HepG2 (cell line): ENCODE data around the gene FOCAD. TPM values are rescaled to one million over a fixed set of nuclear protein-coding genes. Genes with fewer than 3 reads are reported as not detected.

Experiments used
- ATAC-seq: fragments of 200-7000 bp; cut with Tn5 transposase; 3 replicates; pipeline ENCODE4 v1.9.1; 2020; ENCODE audit warnings: mild to moderate bottlenecking, moderate library complexity
- BruUV-seq: library from RNA; stranded (reverse); fragments of 400-500 nt; replicated peaks from 2 replicates; lab custom pipeline; 2021; lab: Mats Ljungman, UMichigan
- CTCF ChIA-PET: fragments of 300-600 bp; formaldehyde crosslinking; extraction: SDS; loops from one replicate; lab custom pipeline; 2021; ENCODE audit warnings: low total read pairs, inconsistent platforms, low intra/inter-chr PET ratio; lab: Yijun Ruan, JAX
- POLR2A ChIA-PET: fragments of 350-600 bp; sonication (Branson Sonifier 250); formaldehyde crosslinking; loops from one replicate; lab custom pipeline; 2020; ENCODE audit warnings: antibody characterized with exemption, inconsistent platforms; lab: Yijun Ruan, JAX
- DNase-seq: peaks from one replicate; pipeline ENCODE4 v3.0.0-alpha.2; 2015; ENCODE audit warnings: low spot score
- FAIRE-seq: peaks from 3 replicates; lab custom pipeline; 2011; peaks lifted over from hg19 to GRCh38; lab: Jason Lieb, UNC
- H2AFZ ChIP-seq: one replicate; pipeline ENCODE4 v1.6.1; 2011; ENCODE audit warnings: low read length, inconsistent platforms
- H3K27ac ChIP-seq: fragments of 300-600 bp; 3 replicates; pipeline ENCODE4 v1.8.0; 2011; ENCODE audit warnings: mixed run types, mild to moderate bottlenecking, mixed read lengths, low read length, inconsistent platforms; ENCODE audit not compliant: insufficient read depth; ENCODE audit errors: extremely low read length
- H3K27me3 ChIP-seq, 2 experiments: fragments of 200-600 bp in 1 of 2; 2 replicates in 1 of 2; 3 replicates in 1 of 2; pipeline versions ENCODE4 v1.6.0 to v1.8.0; 2011; ENCODE audit warnings: low read length in 2 of 2, mild to moderate bottlenecking in 2 of 2, moderate library complexity in 2 of 2, inconsistent platforms in 1 of 2; ENCODE audit not compliant: insufficient read depth in 2 of 2, control insufficient read depth in 1 of 2
- H3K36me3 ChIP-seq, 2 experiments: fragments of 200-600 bp in 1 of 2; replicated peaks in 1 of 2; 2 replicates in 1 of 2; 3 replicates in 1 of 2; pipeline versions ENCODE4 v1.5.1 to v1.8.0; 2011; ENCODE audit warnings: low read length in 2 of 2, inconsistent platforms in 1 of 2; ENCODE audit not compliant: insufficient read depth in 2 of 2, control insufficient read depth in 1 of 2
- H3K4me1 ChIP-seq: 2 replicates; pipeline ENCODE4 v1.5.1; 2012; ENCODE audit warnings: low read length, inconsistent platforms; ENCODE audit not compliant: insufficient read depth
- H3K4me2 ChIP-seq: 2 replicates; pipeline ENCODE4 v1.6.0; 2011; ENCODE audit warnings: low read depth, low read length, inconsistent platforms
- H3K4me3 ChIP-seq, 3 experiments: fragments of 200-600 bp in 1 of 3; sonication (generic), shearing (Covaris generic) in 1 of 3; replicated peaks in 1 of 3; 2 replicates each; pipeline ENCODE4 v1.5.1; 2011 to 2016; ENCODE audit warnings: low read length in 3 of 3, inconsistent platforms in 2 of 3, low read depth in 2 of 3, mild to moderate bottlenecking in 2 of 3, control low read depth in 1 of 3, mixed read lengths in 1 of 3; ENCODE audit not compliant: insufficient read depth in 1 of 3
- H3K79me2 ChIP-seq: one replicate; pipeline ENCODE4 v1.6.1; 2011; ENCODE audit warnings: low read length, inconsistent platforms; ENCODE audit not compliant: insufficient read depth
- H3K9ac ChIP-seq: 2 replicates; pipeline ENCODE4 v1.6.0; 2011; ENCODE audit warnings: mild to moderate bottlenecking, low read depth, low read length, inconsistent platforms; ENCODE audit not compliant: insufficient read depth
- H3K9me3 ChIP-seq: 2 replicates; pipeline ENCODE4 v1.5.1; 2012; ENCODE audit warnings: mild to moderate bottlenecking, low read length
- H4K20me1 ChIP-seq: 2 replicates; pipeline ENCODE4 v1.6.0; 2011; ENCODE audit warnings: inconsistent platforms, mild to moderate bottlenecking, low read length, moderate library complexity; ENCODE audit not compliant: insufficient read depth
- AKAP8 ChIP-seq: sonication (generic); formaldehyde crosslinking; IDR thresholded peaks from 2 replicates; pipeline ENCODE4 v1.5.1; 2020; ENCODE audit warnings: mild to moderate bottlenecking, missing genetic modification reagents
- ATAD3A ChIP-seq: sonication (generic); formaldehyde crosslinking; IDR thresholded peaks from 2 replicates; pipeline ENCODE4 v1.4.0; 2020; ENCODE audit warnings: missing genetic modification reagents
- CEBPB ChIP-seq: IDR thresholded peaks from 2 replicates; pipeline ENCODE4 v1.6.1; 2011; ENCODE audit warnings: low read depth, low read length, improper control_type of control experiment, borderline replicate concordance
- DNMT3B ChIP-seq: conservative IDR thresholded peaks from 2 replicates; pipeline ENCODE4 v1.6.1; 2016; ENCODE audit warnings: missing biosample characterization, control low read depth
- FOXO4 ChIP-seq: sonication (generic); formaldehyde crosslinking; conservative IDR thresholded peaks from 2 replicates; pipeline ENCODE4 v1.8.1; 2023; ENCODE audit warnings: missing genetic modification reagents
- GABPB1 ChIP-seq: IDR thresholded peaks from 2 replicates; pipeline ENCODE4 v1.6.1; 2016; ENCODE audit warnings: mild to moderate bottlenecking, missing genetic modification reagents, moderate library complexity, missing compliant biosample characterization
- IKZF1 ChIP-seq: fragments of 450-650 bp; IDR thresholded peaks from 2 replicates; pipeline ENCODE4 v1.7.1; 2016
- KMT2B ChIP-seq: IDR thresholded peaks from 2 replicates; pipeline ENCODE4 v1.6.1; 2016; ENCODE audit warnings: missing genetic modification reagents, missing compliant biosample characterization
- PLRG1 ChIP-seq: fragments of 450-650 bp; conservative IDR thresholded peaks from 2 replicates; pipeline ENCODE4 v1.6.1; 2016
- RXRB ChIP-seq: IDR thresholded peaks from 2 replicates; pipeline ENCODE4 v1.6.1; 2016; ENCODE audit warnings: borderline replicate concordance, missing genetic modification reagents, missing compliant biosample characterization
- SMYD3 ChIP-seq: sonication (generic); formaldehyde crosslinking; IDR thresholded peaks from 2 replicates; pipeline ENCODE4 v1.8.1; 2023; ENCODE audit warnings: mild to moderate bottlenecking, missing genetic modification reagents
- SYNCRIP ChIP-seq: fragments of 200-400 bp; formaldehyde crosslinking; IDR thresholded peaks from 2 replicates; pipeline ENCODE4 v1.6.1; 2018; ENCODE audit warnings: mild to moderate bottlenecking, low read depth, low read length; ENCODE audit not compliant: insufficient read depth
- TBX3 ChIP-seq: fragments of 450-650 bp; IDR thresholded peaks from 2 replicates; pipeline ENCODE4 v1.6.1; 2017; ENCODE audit warnings: antibody characterized with exemption, mild to moderate bottlenecking, inconsistent platforms, borderline replicate concordance
- ZFP91 ChIP-seq: sonication (generic); formaldehyde crosslinking; IDR thresholded peaks from 2 replicates; pipeline ENCODE4 v1.9.0; 2022; ENCODE audit warnings: missing genetic modification reagents, mild to moderate bottlenecking, borderline replicate concordance
- ZNF607 ChIP-seq: sonication (generic); formaldehyde crosslinking; IDR thresholded peaks from 2 replicates; pipeline ENCODE4 v1.5.1; 2020; ENCODE audit warnings: missing genetic modification reagents, mild to moderate bottlenecking, borderline replicate concordance
- WGBS: methylation state at CpG from one replicate; pipeline ENCODE4 v1.1.6; 2017; ENCODE audit warnings: low lambda C conversion rate; 5-methylcytosine and 5-hydroxymethylcytosine counted together
- in situ Hi-C: cut with HindIII; loops from 2 replicates; pipeline ENCODE4 v1.10.0; 2017; ENCODE audit warnings: low pct_unique_long_range_greater_than_20kb; ENCODE audit not compliant: extremely low pct_ligation_motif_present
- intact Hi-C: fragments of 100-400 bp; cut with micrococcal nuclease; formaldehyde crosslinking; loops from one replicate; pipeline ENCODE4 v1.10.0; 2022; ENCODE audit not compliant: unreplicated experiment
- polyA plus RNA-seq, 8 experiments: library from polyadenylated mRNA; depleted of rRNA in 3 of 8; stranded (reverse) in 7 of 8; unstranded in 1 of 8; fragments of >200 nt; fragmentation: Illumina TruSeq in 4 of 8; extraction: Trizol in 4 of 8; gene quantifications; 2 replicates each; pipeline versions ENCODE4 v1.2.1 to v1.2.3, GENCODE V29; 2011 to 2016; ENCODE audit warnings: low read depth in 4 of 8, missing spikeins in 1 of 8, mixed read lengths in 1 of 8; ENCODE audit not compliant: insufficient read depth in 1 of 8
- total RNA-seq, 5 experiments: library from RNA; depleted of rRNA; stranded (reverse); fragments of >200 nt; fragmentation: Illumina TruSeq; extraction: Trizol; gene quantifications; 2 replicates each; pipeline ENCODE4 v1.2.3, GENCODE V29; 2016; ENCODE audit warnings: low read depth in 1 of 5

The FOCAD gene
- total and polyA plus RNA-seq, 2 of the 13 experiments (the other 11 are each of a cell fraction or from before 2014, with no cell fraction given): 18.0 to 31.1 TPM

DNA sequence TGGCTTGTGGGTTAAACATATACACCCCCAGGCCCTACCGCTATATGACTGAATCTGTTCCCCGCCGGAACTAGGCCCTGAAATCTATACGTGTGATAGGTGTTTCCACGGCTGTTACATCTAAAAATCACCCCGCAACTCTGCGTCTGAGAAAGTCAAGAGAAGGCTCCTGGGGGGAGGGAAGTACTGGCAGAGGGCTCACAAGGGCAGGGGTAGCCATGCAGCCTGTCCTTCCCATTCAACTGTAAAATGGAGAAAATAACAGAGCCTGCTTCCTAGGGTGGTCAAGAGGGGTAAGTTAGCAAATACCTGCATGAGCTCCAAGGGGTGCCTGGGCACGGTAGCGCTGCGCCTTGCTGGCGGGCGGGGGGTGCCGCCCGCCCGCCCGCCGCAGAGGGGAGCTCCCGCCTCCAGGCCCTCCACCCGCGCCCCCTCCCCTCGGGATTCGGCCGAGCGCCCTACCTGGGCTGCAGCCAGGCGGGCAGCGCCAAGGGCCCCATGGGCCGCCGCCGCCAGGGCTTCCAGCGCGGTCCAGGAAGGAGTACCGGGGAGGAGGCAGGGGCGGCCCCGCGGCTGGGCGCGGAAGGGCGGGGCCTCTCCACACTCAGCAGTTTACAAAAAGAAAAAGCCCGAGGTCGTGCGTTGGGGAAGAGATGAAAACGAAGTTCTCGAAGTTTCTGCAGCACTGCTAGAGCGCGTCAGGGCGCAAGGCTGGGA is 347.2 kb downstream of the FOCAD start, which contains the start of gene HACD4:
TSS of gene HACD4 (minus strand) at position 550 of the 717 bp plus-strand sequence. CDS start at position 500, 50 bp downstream.
- POLR2A ChIA-PET: no interaction called here
- FAIRE-seq (no peak), ATAC-seq (no peak), DNase-seq (no peak)
- no peak within 1 kb of the TSS for H3K27ac ChIP-seq
- H3K4me1 ChIP-seq: no peaks in the 10 kb centered on the region
- WGBS: 80% methylated on average over 26 of the region's 46 CpGs
- CTCF ChIA-PET: no interaction called here
- no peak within 1 kb of the TSS for H3K4me2 ChIP-seq
- intact Hi-C loops: no loop called here
- no peaks in the 10 kb centered on the region for H3K9me3 ChIP-seq
- H4K20me1 ChIP-seq: no peaks in the 10 kb centered on the region
- in situ Hi-C loops: no loop called here
- H3K9ac ChIP-seq: no peak within 1 kb of the TSS
- H3K4me3 ChIP-seq: no peak within 1 kb of the TSS
- H3K27me3 ChIP-seq: no peaks in the 10 kb centered on the region
- no peaks in the 10 kb centered on the region for H3K36me3 ChIP-seq
- H3K79me2 ChIP-seq: no peaks in the 10 kb centered on the region
- no peak within 1 kb of the TSS for H2AFZ ChIP-seq
- TF ChIP-seq RXRB (no peak), IKZF1 (no peak), DNMT3B (CRISPR knock-in tag) (no peak), PLRG1 (no peak), TBX3 (no peak), FOXO4 (no peak), SYNCRIP (no peak), KMT2B (CRISPR knock-in tag) (no peak), CEBPB (no peak), ZNF607 (CRISPR knock-in tag) (no peak), SMYD3 (no peak), ATAD3A (CRISPR knock-in tag) (no peak), AKAP8 (CRISPR knock-in tag) (no peak), GABPB1 (CRISPR knock-in tag) (no peak), ZFP91 (CRISPR knock-in tag) (no peak)
- BruUV-seq: no TSS peak
